Astrocyte of the spinal cord (primary cell): ENCODE data around the gene LPCAT2.

Experiments used
- DNase-seq: peaks from one replicate; pipeline ENCODE4 v3.0.0; 2011; ENCODE audit warnings: low read depth, low spot score
- H3K4me3 ChIP-seq: 2 replicates; pipeline ENCODE4 v1.5.1; 2011; ENCODE audit warnings: low read depth, mild to moderate bottlenecking, low read length, moderate library complexity
- in situ Hi-C: cut with HindIII; loops from 2 replicates; pipeline ENCODE4 v1.10.0; 2017; ENCODE audit warnings: low sequenced_read_pairs
- TF ChIP-seq, protein P1 (sequence below): IDR thresholded peaks from 2 replicates; pipeline ENCODE4 v1.5.1; 2012; ENCODE audit warnings: low read depth, mild to moderate bottlenecking, low read length, inconsistent platforms

LPCAT2 gene

DNA sequence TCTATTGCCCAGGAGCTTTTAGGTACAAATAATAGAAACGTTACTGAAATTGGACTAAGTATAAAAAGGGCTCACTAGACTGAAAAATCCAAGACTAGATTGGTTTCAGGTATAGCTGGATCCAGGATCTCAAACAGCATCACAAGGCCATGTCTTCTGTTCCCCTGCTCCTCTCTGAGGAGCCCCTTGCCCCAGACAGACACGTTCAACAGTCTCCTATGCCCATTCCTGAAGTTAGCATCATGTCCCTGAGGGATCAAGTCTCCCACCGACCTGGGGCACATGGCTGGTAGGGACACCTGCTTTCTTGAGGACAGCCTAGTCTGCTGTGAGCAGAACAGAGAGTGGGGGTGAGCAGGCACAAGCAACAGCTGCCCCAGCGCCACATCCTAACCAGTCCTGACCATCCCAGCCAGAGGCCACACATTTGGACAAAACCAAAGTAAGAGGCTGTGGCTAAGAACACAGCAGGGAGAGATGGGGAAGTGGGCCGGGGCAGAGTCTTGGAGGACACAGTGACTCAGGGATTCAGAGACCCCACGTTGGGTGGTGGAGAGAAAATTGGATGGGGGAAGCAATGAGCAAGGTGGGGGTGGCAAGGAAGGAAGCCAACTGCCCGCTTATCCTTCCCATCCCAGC, 40.4 kb upstream of the LPCAT2 start:
- TF ChIP-seq, protein P1, sequence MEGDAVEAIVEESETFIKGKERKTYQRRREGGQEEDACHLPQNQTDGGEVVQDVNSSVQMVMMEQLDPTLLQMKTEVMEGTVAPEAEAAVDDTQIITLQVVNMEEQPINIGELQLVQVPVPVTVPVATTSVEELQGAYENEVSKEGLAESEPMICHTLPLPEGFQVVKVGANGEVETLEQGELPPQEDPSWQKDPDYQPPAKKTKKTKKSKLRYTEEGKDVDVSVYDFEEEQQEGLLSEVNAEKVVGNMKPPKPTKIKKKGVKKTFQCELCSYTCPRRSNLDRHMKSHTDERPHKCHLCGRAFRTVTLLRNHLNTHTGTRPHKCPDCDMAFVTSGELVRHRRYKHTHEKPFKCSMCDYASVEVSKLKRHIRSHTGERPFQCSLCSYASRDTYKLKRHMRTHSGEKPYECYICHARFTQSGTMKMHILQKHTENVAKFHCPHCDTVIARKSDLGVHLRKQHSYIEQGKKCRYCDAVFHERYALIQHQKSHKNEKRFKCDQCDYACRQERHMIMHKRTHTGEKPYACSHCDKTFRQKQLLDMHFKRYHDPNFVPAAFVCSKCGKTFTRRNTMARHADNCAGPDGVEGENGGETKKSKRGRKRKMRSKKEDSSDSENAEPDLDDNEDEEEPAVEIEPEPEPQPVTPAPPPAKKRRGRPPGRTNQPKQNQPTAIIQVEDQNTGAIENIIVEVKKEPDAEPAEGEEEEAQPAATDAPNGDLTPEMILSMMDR: no peak
- DNase-seq: no peak
- H3K4me3 ChIP-seq: no peak overlapping the region
- in situ Hi-C loops: no loop called here

DNA sequence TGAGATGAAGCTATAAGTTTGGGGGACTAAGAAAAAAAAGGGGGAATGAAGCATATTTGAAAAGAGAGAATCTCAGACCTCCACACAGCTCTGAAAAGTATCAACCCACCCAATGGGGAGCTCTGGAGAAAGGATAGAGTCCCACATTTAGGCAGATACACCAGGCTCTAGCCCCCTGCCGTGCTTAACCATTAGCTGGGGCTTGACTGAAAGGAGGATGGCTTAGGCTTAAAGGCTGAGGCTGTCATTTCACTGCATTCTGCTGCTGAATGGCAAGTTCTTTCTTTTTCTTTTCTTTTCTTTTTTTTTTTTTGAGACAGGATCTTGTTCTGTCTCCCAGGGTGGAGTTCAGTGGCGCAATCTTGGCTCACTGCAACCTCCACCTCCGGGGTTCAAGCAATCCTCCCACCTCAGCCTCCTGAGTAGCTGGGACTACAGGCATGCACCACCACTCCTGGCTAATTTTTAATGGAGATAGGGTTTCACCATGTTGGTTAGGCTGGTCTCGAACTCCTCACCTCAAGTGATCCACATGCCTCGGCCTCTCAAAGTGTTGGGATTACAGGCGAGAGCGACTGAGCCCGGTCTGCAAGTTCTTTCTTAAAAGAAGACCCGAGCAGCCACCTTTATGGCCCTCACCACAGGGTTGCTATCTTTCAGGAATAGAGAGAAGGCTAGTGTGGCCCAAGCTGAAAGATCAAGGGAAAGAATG, 38.9 kb upstream of the LPCAT2 start:
- TF ChIP-seq, protein P1: no peak
- no peak overlapping the region for H3K4me3 ChIP-seq
- in situ Hi-C loops: no loop called here
- no peak for DNase-seq

DNA sequence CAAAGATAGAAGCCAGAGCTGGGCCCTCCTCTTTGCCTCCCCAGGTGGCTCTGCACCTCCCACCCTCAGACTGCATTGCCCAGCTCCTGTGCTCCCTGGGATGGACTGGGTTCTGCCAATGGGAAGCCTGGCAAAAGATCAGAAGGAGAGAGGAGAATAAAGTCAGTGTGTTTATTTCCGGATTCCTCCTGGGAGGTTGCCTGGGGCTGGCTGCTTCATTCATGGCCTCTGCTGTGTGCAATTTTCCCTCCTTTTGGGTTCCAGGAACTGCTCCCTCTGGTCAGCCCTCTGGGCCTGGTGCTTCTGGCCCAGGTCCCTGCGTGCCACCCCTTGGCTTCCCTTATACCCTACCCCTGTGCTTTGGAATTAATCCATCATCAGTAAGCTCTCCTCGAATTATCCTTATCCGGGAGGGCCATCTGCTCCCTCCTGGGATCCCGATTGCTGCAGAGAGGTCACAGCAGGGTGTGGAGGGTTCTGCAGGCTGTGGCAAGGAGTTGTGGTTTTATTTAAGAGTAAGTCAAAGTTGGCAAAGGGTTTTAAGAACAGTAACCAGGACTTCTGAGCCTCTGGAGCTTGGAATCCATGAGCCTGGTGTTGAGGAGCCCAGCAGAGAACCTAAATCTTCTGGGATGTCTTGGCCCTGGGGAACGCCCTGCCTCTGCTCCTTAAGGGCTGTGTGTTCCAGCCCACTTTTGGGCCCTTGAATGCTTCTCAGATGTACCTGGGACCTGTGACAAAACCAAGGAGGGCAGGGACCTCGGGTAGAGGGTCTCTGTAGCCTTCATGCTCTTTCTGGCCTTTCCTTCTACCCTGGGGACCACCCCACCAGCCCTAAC, 38.1 kb upstream of the LPCAT2 start:
- in situ Hi-C loops: no loop called here
- H3K4me3 ChIP-seq: no peak overlapping the region
- TF ChIP-seq, protein P1: no peak
- peak; percentile 68 for DNase-seq

DNA sequence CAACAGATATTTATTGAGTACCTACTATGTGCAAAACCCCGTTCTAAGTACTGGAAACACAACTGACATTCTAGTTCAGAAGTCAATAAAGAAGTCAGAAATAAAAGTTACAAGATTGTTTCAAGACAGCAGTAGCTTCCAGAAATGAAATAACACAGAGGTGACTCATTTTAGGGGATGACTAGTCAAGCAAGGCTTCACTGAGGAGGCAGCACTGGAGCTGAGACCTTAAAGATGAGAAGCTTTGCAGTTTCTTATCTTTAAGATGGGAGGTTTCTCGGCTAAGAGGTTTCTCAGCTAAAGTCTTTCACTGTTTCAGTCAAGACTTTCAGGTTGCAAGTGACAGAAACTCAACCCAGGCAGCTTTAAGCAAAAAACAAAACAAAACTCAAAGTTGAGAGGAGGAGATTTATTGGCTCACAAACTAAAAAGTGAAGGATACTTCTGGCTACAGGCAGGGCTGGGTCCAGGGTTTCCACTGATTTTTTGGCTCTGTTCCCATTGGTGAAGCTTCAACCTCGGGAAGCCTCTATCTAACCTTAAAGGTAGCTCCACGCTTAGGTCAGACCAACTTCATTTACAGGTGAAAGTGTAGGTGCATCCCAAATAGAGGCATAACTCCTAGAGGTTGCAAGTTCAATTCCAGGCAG, 37.3 kb upstream of the LPCAT2 start:
- in situ Hi-C loops: no loop called here
- peak; percentile 86 for DNase-seq
- TF ChIP-seq, protein P1: no peak
- no peak overlapping the region for H3K4me3 ChIP-seq

DNA sequence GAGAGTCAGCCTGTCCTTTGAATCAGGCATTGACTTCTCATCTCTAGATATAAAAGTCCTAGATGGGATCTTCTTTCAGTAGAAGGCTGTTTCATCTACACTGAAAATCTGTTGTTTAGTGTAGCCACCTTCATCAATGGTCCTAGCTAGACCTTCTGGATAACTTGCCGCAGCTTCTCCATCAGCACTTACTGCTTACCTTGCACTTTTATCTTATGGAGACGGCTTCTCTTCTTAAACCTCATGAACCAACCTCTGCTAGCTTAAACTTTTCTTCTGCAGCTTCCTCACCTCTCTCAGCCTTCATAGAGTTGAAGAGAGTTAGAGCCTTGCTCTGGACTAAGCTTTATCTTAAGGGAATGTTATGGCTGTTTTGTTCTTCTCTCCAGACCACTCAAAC, 35.3 kb upstream of the LPCAT2 start:
- no peak overlapping the region for H3K4me3 ChIP-seq
- TF ChIP-seq, protein P1: no peak
- in situ Hi-C loops: no loop called here
- no peak for DNase-seq

DNA sequence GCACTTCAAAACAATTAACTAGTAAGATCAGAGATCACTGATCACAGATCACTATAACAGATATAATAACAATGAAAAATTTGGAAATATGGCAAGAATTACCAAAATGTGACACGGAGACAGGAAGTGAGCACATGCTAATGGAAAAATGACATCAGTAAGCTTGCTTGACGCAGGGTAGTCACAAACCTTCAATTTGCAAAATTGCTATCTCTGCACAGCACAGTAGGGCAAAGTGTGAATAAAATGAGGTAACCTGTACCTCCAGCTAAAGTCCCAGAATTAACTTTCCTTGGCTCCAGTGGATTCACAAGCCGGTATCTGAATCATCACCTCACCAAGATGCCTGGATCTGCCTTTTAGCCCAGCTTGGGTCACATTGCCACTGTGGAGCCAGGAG, 34.1 kb upstream of the LPCAT2 start:
- H3K4me3 ChIP-seq: no peak overlapping the region
- in situ Hi-C loops: no loop called here
- TF ChIP-seq, protein P1: no peak
- DNase-seq: no peak
